H9 (cell line): ENCODE results near the gene PNPLA7. TPM values are rescaled to one million over a fixed set of nuclear protein-coding genes. Genes with fewer than 3 reads are reported as not detected.

Source experiments
- DNase-seq: peaks from one replicate; pipeline ENCODE4 v3.0.0-alpha.2; 2017
- H2AFZ ChIP-seq: one replicate; pipeline ENCODE4 v1.6.1; 2013; ENCODE audit warnings: mild to moderate bottlenecking, low read length, control low read depth, moderate library complexity
- H2AK5ac ChIP-seq: 2 replicates; pipeline ENCODE4 v1.6.1; 2013; ENCODE audit warnings: low read length, control low read depth, mixed read lengths; ENCODE audit not compliant: insufficient read length
- H2BK120ac ChIP-seq: one replicate; pipeline ENCODE4 v1.6.1; 2013; ENCODE audit warnings: low read depth, mild to moderate bottlenecking, low read length, control low read depth, inconsistent platforms; ENCODE audit not compliant: poor library complexity, severe bottlenecking
- H2BK12ac ChIP-seq: 2 replicates; pipeline ENCODE4 v1.6.1; 2013; ENCODE audit warnings: low read length, control low read depth, mixed read lengths, low read depth; ENCODE audit not compliant: insufficient read length
- H2BK15ac ChIP-seq: 2 replicates; pipeline ENCODE4 v1.6.1; 2013; ENCODE audit warnings: low read depth, low read length, control low read depth
- H2BK20ac ChIP-seq: one replicate; pipeline ENCODE4 v1.6.1; 2013; ENCODE audit warnings: low read depth, mild to moderate bottlenecking, low read length, control low read depth, inconsistent platforms; ENCODE audit not compliant: poor library complexity, severe bottlenecking
- H2BK5ac ChIP-seq: 2 replicates; pipeline ENCODE4 v1.6.1; 2013; ENCODE audit warnings: low read length, control low read depth, mixed read lengths; ENCODE audit not compliant: insufficient read length
- H3K14ac ChIP-seq: 2 replicates; pipeline ENCODE4 v1.6.1; 2013; ENCODE audit warnings: low read length, control low read depth; ENCODE audit not compliant: insufficient read depth
- H3K18ac ChIP-seq: 2 replicates; pipeline ENCODE4 v1.6.1; 2013; ENCODE audit warnings: low read depth, mild to moderate bottlenecking, mixed read lengths, low read length, control low read depth; ENCODE audit not compliant: insufficient read length
- H3K23ac ChIP-seq: 2 replicates; pipeline ENCODE4 v1.6.1; 2013; ENCODE audit warnings: low read length, control low read depth, mixed read lengths, low read depth; ENCODE audit not compliant: insufficient read length
- H3K23me2 ChIP-seq: 2 replicates; pipeline ENCODE4 v1.6.1; 2013; ENCODE audit warnings: low read depth, mild to moderate bottlenecking, mixed read lengths, low read length, control low read depth; ENCODE audit not compliant: insufficient read length, poor library complexity, severe bottlenecking
- H3K27ac ChIP-seq: 2 replicates; pipeline ENCODE4 v1.5.1; 2013; ENCODE audit warnings: low read length, control low read depth, mixed read lengths, low read depth; ENCODE audit not compliant: insufficient read length
- H3K27me3 ChIP-seq: 2 replicates; pipeline ENCODE4 v1.6.1; 2013; ENCODE audit warnings: low read length, control low read depth, inconsistent platforms; ENCODE audit not compliant: insufficient read depth
- H3K4ac ChIP-seq: 2 replicates; pipeline ENCODE4 v1.6.1; 2013; ENCODE audit warnings: low read depth, mild to moderate bottlenecking, control low read depth, inconsistent platforms, low read length, moderate library complexity
- H3K4me1 ChIP-seq: 2 replicates; pipeline ENCODE4 v1.6.1; 2013; ENCODE audit warnings: low read length, control low read depth, inconsistent platforms; ENCODE audit not compliant: insufficient read depth
- H3K4me2 ChIP-seq: 2 replicates; pipeline ENCODE4 v1.6.1; 2013; ENCODE audit warnings: low read length, control low read depth, mixed read lengths; ENCODE audit not compliant: insufficient read length, insufficient read depth
- H3K56ac ChIP-seq: 2 replicates; pipeline ENCODE4 v1.6.1; 2013; ENCODE audit warnings: low read depth, mild to moderate bottlenecking, mixed read lengths, low read length, control low read depth; ENCODE audit not compliant: insufficient read length
- H3K79me1 ChIP-seq: 2 replicates; pipeline ENCODE4 v1.6.1; 2013; ENCODE audit warnings: low read depth, mild to moderate bottlenecking, moderate library complexity, low read length, control low read depth, inconsistent platforms; ENCODE audit not compliant: insufficient read depth, poor library complexity, severe bottlenecking
- H3K79me2 ChIP-seq: 2 replicates; pipeline ENCODE4 v1.6.1; 2013; ENCODE audit warnings: low read length, control low read depth, inconsistent platforms; ENCODE audit not compliant: insufficient read depth
- H3K9ac ChIP-seq: 2 replicates; pipeline ENCODE4 v1.6.1; 2013; ENCODE audit warnings: low read length, control low read depth, mixed read lengths; ENCODE audit not compliant: insufficient read length; ENCODE audit errors: extremely low read depth
- H3K9me3 ChIP-seq: one replicate; pipeline ENCODE4 v1.6.1; 2013; ENCODE audit warnings: low read depth, low read length, inconsistent platforms; ENCODE audit not compliant: control insufficient read depth
- H3T11ph ChIP-seq: one replicate; pipeline ENCODE4 v1.6.1; 2013; ENCODE audit warnings: mild to moderate bottlenecking, low read length, control low read depth, inconsistent platforms
- H4K20me1 ChIP-seq: one replicate; pipeline ENCODE4 v1.6.1; 2013; ENCODE audit not compliant: control insufficient read depth, insufficient read length, insufficient read depth
- H4K5ac ChIP-seq: 2 replicates; pipeline ENCODE4 v1.6.1; 2013; ENCODE audit warnings: low read depth, mild to moderate bottlenecking, mixed read lengths, low read length, control low read depth; ENCODE audit not compliant: insufficient read length
- H4K8ac ChIP-seq: replicated peaks from 2 replicates; pipeline ENCODE4 v1.6.1; 2013; ENCODE audit warnings: low read length, control low read depth, mixed read lengths, low read depth; ENCODE audit not compliant: insufficient read length
- H4K91ac ChIP-seq: 2 replicates; pipeline ENCODE4 v1.6.1; 2013; ENCODE audit warnings: low read depth, mild to moderate bottlenecking, moderate library complexity, mixed read lengths, low read length, control low read depth; ENCODE audit not compliant: insufficient read length
- H3K27ac Mint-ChIP-seq, 3 experiments: 2 replicates in 2 of 3; 3 replicates in 1 of 3; pipeline ENCODE4 v1.8.0; 2020 to 2021; ENCODE audit warnings: mixed read lengths in 3 of 3, mild to moderate bottlenecking in 1 of 3, moderate library complexity in 1 of 3
- H3K27me3 Mint-ChIP-seq: 2 replicates; pipeline ENCODE4 v1.8.0; 2021; ENCODE audit warnings: low read depth, mild to moderate bottlenecking, moderate library complexity, mixed read lengths
- H3K36me3 Mint-ChIP-seq, 3 experiments: 2 replicates in 2 of 3; 3 replicates in 1 of 3; pipeline ENCODE4 v1.8.0; 2020 to 2021; ENCODE audit warnings: low read depth in 3 of 3, mixed read lengths in 3 of 3; ENCODE audit not compliant: insufficient read depth in 1 of 3
- H3K4me1 Mint-ChIP-seq, 2 experiments: 2 replicates each; pipeline ENCODE4 v1.8.0; 2020; ENCODE audit warnings: mixed read lengths in 2 of 2
- H3K4me3 Mint-ChIP-seq, 2 experiments: 2 replicates in 1 of 2; 3 replicates in 1 of 2; pipeline ENCODE4 v1.8.0; 2020 to 2021; ENCODE audit warnings: mild to moderate bottlenecking in 2 of 2, mixed read lengths in 2 of 2, moderate library complexity in 1 of 2
- H3K9me3 Mint-ChIP-seq, 2 experiments: 2 replicates in 1 of 2; 3 replicates in 1 of 2; pipeline ENCODE4 v1.8.0; 2020; ENCODE audit warnings: mild to moderate bottlenecking in 2 of 2, mixed read lengths in 2 of 2, moderate library complexity in 1 of 2
- WGBS: extraction: QIAGEN DNeasy Blood & Tissue Kit; methylation state at CpG from one replicate; pipeline ENCODE4 v1.1.7; 2013; ENCODE audit warnings: missing lambda C conversion rate, low lambda C conversion rate, mixed read lengths; ENCODE audit not compliant: insufficient read length; ENCODE audit errors: extremely low coverage; 5-methylcytosine and 5-hydroxymethylcytosine counted together
- total RNA-seq: library from RNA; stranded (reverse); gene quantifications from 2 replicates; pipeline ENCODE4 v1.2.1, GENCODE V29; 2021
- TF ChIP-seq, protein P1 (sequence below): fragments of 200-600 bp; sonication (generic); conservative IDR thresholded peaks from 3 replicates; pipeline ENCODE4 v1.8.0; 2021; ENCODE audit warnings: antibody characterized with exemption, mild to moderate bottlenecking

The PNPLA7 gene
- total RNA-seq, 1 experiment from 2014 or later: 1.8 TPM

DNA sequence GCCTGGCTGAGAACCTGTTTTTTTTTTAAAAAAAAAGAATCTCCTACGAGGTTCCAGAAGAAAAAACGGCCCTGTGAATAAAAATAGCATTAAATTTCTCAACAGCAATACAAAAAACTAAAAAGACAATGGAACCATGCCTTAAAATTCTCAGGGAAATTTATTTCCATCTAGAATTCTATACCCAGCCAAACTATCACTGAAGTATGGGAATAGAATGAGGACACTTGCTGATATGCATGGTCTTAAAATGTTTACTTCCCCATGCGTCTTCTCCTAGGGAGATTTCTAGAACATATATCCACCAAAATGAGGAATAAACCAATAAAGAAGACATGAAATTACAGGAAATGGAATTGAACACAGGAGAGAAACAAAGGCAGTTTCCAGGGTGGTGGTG is 74.5 kb downstream of the PNPLA7 start:
- peaks cover 4 to 5% of the 10 kb centered on the region in 2 experiments; a peak in 3 of 4 replicates for H3K4me1 Mint-ChIP-seq
- no peak overlapping the region for H3K4me3 Mint-ChIP-seq
- Histone ChIP-seq H4K5ac (no peak overlapping the region), H3K4me2 (no peak overlapping the region), H3K56ac (no peak overlapping the region), H3K79me1 (no peaks in the 10 kb centered on the region), H2AK5ac (no peak overlapping the region), H3K27me3 (no peaks in the 10 kb centered on the region), H3K23ac (no peak overlapping the region), H2BK20ac (no peak overlapping the region), H2BK12ac (no peak overlapping the region), H4K91ac (no peak overlapping the region), H2BK120ac (no peak overlapping the region), H3K9me3 (peaks cover 3% of the 10 kb centered on the region), H3K18ac (no peak overlapping the region), H4K8ac (no peak overlapping the region), H4K20me1 (no peaks in the 10 kb centered on the region), H3K14ac (no peak overlapping the region), H3K23me2 (no peaks in the 10 kb centered on the region), H3K4ac (no peak overlapping the region), H2BK5ac (no peak overlapping the region), H3K4me1 (no peaks in the 10 kb centered on the region), H3K9ac (no peak overlapping the region), H3K27ac (no peak overlapping the region), H2BK15ac (no peak overlapping the region), H3T11ph (no peak overlapping the region), H3K79me2 (no peaks in the 10 kb centered on the region), H2AFZ (no peak overlapping the region)
- DNase-seq: no peak
- WGBS: no CpG with 5 or more reads among the region's 3 CpGs
- H3K27me3 Mint-ChIP-seq: peaks cover 23% of the 10 kb centered on the region
- peaks cover 0 to 14% (median 6%) of the 10 kb centered on the region in 3 experiments; a peak in 5 of 7 replicates for H3K36me3 Mint-ChIP-seq
- peaks cover 28% of the 10 kb centered on the region in 2 experiments for H3K9me3 Mint-ChIP-seq
- TF ChIP-seq, protein P1, sequence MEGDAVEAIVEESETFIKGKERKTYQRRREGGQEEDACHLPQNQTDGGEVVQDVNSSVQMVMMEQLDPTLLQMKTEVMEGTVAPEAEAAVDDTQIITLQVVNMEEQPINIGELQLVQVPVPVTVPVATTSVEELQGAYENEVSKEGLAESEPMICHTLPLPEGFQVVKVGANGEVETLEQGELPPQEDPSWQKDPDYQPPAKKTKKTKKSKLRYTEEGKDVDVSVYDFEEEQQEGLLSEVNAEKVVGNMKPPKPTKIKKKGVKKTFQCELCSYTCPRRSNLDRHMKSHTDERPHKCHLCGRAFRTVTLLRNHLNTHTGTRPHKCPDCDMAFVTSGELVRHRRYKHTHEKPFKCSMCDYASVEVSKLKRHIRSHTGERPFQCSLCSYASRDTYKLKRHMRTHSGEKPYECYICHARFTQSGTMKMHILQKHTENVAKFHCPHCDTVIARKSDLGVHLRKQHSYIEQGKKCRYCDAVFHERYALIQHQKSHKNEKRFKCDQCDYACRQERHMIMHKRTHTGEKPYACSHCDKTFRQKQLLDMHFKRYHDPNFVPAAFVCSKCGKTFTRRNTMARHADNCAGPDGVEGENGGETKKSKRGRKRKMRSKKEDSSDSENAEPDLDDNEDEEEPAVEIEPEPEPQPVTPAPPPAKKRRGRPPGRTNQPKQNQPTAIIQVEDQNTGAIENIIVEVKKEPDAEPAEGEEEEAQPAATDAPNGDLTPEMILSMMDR: no peak
- no peak overlapping the region for H3K27ac Mint-ChIP-seq
